CD4-positive, alpha-beta T cell treated with Interleukin-12 subunit alpha and Interleukin-12 subunit beta, for 1 hour (primary cell): Measurements from ENCODE around the gene TTC3.
"Not testable (repeated sequence)": the region's sequence is repeated elsewhere in the genome, so short reads cannot be mapped to it uniquely, and the experiment has no call there.

Experiments used
- DNase-seq: peaks from one replicate; pipeline ENCODE4 v3.0.0-alpha.2; 2020

Gene TTC3

GRCh38 chr21:37199057-37199924, 126.2 kb downstream of the TTC3 start:
- DNase-seq: no peak

- no peak for DNase-seq
These were observed 127.8 kb downstream of the TTC3 start for GRCh38 chr21:37200641-37201480.

DNA sequence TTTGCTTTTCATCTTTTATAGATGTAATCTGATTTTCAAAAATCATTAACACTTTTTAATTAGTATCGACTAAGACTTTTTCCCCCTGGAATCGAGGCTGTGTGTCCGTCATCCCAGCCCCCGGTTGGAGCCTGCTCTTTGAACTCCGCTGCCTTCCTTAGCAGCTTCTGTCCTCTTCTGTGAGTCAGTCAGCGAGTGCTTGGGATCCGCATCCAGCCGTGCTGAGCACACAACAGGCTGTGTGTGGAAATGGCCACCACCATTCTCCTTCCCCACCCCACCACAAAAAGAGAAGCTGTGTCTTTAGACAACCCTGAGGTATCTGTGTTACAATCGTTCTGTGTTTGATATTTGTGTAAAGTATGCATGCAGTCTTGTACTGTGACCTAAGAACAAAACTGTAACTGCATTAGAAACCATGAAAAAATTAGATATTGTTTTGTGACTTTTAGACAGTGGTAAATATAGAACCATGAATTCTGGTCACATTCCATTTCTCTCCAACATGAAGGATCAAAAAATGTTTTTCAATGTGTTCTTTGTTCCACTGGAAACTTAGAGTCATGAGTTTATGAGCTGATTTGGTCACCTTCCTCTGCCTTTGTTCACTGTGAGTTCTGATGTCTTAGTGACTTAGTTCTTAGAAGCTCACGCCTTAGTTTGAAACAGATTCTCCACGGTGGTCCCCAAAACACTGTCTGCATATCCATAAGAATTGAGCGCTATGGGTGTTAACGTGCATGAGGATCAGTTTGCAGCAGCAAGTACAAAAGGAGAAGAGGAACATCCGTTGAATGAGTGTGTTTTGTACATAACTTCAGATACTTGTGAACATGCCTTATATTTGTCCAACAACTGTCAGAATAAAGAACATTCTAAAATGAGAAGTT, 129.4 kb downstream of the TTC3 start:
- DNase-seq: no peak

GRCh38 chr21:37204580-37204979, 131.5 kb downstream of the TTC3 start:
- no peak for DNase-seq

DNA sequence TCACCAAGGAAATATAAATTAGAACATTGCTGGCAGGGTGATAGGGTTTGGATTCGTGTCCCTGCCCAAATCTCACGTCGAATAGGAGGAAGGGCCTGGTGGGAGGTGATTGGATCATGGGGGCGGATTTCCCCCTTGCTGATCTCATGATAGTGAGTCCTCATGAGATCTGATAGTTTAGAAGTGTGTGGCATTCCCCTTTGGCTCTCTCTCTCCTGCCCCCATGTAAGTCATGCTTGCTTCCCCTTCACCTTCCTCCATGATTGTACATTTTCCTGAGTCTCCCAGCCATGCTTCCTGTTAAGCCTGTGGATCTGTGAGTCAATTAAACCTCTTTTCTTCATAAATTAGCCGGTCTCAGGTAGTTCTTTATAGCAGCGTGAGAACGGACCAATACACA, 133.4 kb downstream of the TTC3 start:
- DNase-seq: no peak

DNA sequence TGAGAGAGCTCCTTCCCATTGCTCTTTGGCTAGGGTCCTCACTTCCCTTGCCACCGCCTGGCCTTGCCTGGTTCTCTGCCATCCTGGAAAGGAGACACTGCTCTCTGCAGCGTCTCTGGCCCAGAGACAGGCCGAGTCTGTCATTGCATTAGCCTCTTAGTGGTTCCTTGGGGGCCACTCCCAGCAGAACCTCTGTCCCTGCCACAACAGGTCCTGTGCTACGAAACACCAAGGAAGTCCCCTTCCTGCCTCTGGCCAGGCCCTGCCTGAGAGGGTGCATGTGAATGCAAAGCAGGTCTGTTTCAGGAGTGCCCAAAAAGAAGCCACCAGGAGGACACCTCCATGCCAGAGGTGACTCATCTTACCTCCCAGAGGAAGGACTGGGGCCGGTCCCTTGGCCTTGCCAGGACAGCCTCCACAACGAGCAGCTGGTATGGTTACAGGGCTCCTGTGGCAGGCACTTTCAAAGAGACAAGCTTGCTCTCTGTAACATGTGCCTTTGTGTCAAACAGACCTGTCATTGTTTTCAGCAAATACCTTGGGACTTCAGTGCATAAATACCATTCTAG, 134.5 kb downstream of the TTC3 start:
- no peak for DNase-seq

DNA sequence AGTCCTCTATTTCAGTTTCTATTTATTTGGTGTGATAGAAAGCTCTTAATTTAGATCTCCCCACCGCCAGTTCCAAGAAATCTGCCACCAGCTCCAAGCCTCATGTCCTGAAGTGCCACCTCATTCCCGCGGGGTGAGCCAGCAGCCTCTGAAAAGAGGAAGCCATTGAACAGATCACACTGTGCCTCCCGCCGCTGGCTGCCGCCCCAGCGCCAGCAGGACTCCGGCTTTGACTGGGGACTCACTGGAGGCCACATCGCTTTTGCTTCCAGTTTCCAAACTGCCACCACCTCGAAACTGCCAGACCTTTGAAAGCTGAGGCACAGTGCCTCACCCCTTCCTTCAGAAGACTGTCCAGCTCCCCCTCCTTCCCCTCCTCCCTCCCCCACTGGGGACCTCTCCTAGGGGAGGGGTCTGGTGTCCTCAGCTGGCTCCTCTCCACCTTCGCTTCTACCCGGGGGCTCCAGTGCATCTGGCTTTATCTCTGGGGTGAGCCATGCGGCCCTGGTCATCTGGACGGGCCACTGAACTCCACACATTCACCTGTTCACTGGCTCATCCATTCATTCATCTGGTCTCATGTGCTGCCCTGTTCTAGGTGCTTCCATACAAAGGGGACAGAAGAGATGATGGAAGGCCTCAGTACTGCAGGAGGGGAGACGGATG, 135.1 kb downstream of the TTC3 start:
- DNase-seq: peak; percentile 17

DNA sequence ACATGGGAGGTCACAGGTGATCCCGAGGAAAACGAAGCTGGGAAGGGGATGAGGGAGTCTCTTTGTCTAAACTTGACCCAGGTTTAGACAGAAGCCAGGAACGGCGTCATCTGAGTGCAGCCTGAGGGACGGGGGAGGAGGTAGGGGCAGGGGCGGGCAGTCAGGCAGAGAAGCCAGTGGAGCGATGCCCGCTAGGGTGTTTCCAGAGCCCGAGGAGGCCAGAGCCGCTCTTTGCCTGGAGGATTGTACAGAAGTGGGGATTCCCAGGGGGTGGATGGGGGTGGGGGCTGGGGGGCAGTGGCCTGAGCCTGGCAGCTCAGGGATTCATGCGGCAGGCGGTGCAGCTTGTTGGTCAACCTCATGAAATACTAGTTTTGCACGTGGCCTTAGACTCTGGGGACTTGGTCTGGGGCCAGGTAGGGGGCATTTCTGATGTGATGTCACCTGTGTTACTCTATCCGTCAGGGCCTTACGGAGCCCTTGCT, 135.7 kb downstream of the TTC3 start:
- no peak for DNase-seq

- DNase-seq: no peak
These were observed 137.1 kb downstream of the TTC3 start for GRCh38 chr21:37210130-37210529.

DNA sequence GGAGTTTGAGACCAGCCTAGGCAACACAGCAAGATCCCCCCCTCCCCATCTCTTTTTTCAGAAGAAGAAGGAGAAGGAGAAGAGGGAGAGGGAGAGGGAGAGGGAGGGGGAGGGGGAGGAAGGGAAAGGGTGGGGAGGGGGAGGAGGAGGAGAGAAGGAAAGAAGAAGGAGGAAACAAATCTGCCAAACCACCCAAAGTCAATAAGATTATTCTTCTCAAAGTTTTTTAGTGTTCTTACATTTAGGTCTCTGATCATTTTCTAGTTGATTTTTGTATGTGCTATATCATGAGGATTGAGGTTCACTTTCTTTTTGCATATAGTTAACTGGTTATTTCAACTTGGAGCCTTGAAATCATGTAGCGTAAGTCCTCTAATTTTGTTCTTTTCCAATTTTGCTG, 137.7 kb downstream of the TTC3 start:
- no peak for DNase-seq

DNA sequence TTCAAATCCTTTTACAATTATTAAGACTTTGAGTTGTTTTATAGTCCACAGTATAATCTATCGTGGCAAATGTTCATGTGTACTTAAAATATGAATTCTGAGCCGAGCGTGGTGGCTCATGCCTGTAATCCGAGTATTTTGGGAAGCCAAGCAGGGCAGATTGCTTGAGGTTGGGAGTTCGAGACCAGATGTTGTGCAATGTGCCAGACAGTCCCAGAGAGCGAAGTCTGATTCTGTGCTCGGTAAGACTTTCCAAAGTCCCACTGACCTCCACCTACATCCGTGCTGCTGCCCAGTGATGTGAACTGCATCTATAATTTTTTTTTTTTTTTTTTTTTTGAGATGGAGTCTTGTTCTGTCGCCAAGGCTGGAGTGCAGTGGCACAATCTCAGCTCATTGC, 141.9 kb downstream of the TTC3 start:
- DNase-seq: no peak

DNA sequence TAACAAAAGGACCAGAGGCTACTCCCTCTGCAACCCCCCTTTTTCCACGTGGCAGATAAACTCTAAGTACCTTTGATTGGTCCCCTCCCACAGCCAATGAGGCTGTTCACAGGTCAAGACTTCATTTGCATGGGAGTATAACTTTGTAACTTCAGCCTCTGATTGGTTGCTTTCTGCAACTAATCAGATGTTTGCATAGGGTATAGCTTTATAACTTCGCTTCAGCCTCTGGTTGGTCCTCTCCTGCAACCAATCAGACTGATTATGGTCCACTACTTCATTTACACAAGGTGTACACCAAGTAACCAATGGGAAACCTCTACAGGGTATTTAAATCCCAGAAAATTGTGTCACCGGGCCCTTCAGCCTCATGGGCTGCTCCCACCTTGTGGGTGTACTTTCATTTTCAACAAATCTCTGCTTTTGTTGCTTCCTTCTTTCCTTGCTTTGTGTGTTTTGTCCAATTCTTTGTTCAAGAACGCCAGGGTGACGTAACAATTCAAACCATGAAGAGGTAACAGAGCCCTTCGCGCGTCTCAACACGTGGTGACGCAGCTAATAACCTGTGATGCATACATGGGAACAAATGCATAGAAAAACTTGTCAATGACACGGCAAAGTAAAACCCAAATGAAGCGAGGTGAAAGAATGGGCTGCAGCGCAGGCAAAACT, 146.8 kb downstream of the TTC3 start:
- peak; percentile 35 for DNase-seq

GRCh38 chr21:37220433-37220980, 147.5 kb downstream of the TTC3 start:
- DNase-seq: peak; percentile 37

GRCh38 chr21:37220981-37221664, 148.1 kb downstream of the TTC3 start:
- DNase-seq: peak; percentile 93

GRCh38 chr21:37222248-37222647, 149.2 kb downstream of the TTC3 start:
- DNase-seq: not testable (repeated sequence)

DNA sequence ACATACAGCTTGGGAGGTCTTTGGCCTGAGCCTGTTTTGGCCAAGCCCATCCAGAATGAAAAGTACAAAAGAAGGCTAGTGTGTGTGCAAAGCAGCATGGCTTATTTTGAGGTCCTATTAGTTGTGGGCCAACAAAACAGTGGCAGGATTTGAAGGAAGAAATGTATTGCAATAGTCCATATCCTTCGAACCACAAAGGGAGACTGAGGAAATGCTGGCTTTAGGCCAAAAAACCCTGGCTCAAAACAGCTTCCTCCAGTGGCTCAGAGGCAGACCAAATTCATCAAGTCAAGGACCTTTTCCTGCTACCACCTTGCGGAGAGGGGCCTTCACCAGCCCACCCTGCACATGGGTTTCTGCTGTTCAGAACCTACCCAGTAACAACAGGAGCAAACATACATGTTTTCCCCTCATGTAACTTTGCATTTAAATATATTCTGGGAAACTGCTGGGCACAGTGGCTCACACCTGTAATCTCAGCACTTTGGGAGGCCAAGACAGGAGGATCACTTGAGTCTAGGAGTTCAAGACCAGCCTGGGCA, 150.8 kb downstream of the TTC3 start:
- no peak for DNase-seq

DNA sequence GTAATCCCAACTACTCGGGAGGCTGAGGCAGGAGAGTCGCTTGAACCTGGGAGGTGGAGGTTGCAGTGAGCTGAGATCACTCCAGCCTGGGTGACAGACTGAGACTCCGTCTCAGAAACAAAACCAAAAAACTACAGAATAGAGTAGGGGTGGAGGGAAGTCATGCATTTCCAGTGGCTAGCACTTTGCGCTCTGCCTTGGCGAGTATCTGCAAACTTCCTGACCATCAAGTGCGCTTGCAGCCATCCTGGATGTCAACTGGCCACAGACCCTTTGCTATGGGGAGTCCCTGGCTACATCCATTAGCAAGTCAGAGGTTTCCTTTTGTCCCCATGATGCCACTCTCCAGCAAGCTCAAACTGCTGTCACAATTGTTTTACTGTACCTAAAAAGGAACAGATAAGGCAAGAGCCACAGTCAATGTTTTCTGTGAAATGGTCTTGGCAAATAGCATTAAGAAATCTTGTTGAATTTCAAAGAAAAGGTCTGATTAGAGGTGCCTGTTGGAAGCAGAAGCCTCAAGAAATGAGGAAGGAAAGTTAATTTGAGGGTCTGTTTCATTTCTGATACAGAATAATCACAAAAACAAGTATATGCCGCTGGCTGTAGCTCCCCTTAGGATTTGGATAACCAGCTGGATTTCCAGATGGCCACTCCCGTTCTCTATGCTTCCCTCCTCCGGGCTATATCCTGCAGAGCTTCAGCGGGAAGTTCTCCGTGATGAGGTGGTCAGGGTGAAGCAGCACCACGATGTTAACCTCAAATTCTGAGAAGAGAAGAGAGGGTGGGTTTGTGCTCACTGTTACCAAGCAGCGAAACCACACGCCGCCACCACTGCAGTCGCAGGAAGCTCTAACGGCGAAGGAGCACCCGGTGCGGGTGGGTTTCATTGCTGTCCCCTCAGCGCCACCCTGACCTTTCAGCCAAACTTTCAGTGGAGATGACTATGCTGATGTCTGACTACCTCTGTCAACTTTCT, 152.1 kb downstream of the TTC3 start:
- DNase-seq: peak; percentile 49

- DNase-seq: no peak
These were observed 153.2 kb downstream of the TTC3 start for GRCh38 chr21:37226041-37226920.
